GDM1 (cell line): ENCODE results near the gene EPS15.
"Not testable (repeated sequence)": the region's sequence is repeated elsewhere in the genome, so short reads cannot be mapped to it uniquely, and the experiment has no call there.

Experiments
- DNase-seq: peaks from one replicate; lab custom pipeline; 2025; lab: John Stamatoyannopoulos, UW

Gene EPS15

DNA sequence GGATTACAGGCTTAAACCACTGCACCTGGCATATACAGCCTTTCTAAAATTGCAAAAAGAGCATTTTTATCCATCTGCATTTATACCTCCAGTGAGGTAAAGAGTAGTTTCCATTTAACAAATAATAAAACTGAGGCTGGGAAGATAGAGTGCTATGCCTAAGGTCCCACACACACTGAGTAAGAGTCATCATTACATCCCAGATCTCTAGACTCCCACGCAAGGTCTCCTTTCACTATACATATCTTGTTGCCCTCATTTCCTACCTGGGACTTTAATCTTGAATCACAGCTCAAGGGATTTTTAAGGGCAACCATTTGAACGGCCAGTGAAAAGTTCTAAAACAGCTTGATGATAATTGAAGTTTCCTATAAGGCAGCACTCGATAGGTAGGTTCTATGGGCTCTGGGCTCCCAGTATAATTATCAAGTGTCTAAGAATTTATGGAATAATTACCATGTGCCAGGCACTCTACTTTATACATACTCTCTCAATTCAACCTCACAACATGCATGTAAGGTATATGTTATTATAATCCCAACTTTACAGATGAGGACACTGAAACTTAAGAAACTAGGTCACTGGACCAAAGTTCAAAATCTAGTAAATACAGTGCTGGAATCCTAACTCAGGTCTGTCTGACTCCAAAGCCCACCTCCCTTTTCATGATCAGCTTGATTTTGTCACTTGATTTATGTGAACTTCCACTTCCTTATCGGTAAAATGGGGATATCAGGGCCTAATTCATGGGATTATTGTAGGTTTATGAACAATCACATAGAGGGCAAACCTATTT lies 23.3 kb upstream of the EPS15 start:
- DNase-seq = no peak

DNA sequence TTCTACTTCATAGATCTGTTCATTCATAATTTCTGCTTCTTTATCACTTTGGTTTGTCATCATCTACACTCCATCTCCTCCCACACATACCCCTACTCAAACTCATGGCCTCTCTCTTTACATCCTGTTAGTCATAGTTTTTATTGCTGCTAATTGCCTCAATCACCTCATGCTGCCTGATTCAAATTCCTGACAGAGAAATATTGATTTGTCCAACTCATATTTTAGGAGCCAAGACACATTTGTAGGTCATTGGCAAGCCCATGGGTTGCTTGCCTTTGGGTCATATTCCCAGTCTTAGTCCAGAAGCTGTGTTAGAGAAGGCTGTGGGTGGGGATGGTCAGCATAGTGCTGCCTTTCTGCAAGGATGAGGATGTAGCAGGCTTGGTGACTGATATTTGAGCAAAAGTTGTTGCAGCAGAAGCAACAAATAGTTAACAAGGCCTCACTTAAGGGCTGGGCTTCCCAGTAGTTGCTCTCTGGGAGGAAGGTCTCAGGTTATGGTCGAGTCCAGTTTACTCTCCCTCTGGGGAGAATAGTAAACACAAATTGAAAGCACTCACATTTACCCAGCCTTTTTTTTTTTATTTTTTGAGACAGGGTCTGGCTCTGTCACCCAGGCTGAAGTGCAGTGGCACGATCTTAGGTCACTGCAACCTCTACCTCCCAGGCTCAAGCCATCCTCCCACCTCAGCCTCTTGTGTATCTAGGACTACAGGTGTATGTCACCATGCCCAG lies 22.4 kb upstream of the EPS15 start:
- DNase-seq = no peak

DNA sequence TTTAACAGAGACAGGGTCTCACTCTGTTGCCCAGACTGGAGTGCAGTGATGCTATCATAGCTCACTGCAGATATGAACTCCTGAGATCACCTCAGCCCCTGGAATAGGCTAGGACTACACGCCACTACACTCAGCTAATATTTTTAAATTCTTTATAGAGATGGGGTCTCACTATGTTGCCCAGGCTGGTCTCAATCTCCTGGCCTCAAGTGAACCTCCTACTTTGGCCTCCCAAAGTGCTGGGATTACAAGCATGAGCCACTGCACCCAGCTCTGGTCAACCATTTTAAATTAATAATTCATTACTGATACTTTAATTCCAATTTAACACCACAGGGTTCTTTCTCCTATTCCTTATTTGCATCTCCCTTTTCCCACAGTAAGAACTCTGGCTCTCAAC lies 18.5 kb upstream of the EPS15 start:
- DNase-seq = no peak

DNA sequence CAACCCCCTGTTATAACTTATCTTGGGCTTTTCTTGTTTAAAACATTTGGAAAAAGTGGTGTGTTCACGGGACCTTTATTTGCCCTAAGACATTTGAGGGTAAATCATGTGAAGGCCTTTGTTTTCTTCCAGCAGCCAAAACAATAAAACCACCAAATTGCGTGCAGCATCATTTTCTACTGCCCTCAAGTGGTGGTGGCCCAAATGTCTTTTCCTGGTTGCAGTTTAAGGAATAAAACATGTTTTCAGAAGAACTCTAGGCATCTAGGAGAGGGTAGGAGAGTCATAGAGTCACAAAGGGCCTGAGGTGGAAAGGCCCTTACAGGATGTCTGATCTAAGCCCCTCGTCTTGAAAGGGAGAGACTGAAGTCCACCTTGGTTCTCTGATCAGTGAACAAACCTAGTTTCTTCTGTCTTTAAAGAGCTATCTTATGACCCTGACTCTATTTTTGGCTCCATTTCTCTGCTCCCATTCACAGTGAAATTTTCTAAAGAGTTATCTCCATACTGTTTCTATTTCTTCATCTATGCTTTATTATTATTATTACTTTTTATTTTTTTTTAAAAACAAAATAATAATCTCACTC lies 16.0 kb upstream of the EPS15 start:
- DNase-seq = peak; percentile 31

DNA sequence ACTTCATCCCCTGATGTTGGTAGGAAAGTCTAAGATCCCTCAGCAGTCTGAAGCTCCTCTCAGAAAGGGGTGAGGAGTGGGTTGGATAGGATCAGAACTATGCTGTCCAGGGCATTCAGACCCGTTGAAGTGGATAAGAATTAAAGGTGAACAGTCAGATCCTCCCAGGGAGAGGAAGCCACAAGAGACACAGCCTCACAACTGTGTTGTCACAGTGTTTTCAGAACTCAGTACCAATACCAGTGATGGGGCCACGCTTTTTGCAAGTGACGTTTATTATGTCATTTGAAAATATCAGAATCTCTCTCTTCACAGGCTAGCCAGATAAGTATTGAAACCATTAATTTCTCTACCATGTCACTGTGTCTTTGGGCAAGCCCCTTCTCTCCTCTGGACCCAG lies 15.4 kb upstream of the EPS15 start:
- DNase-seq = no peak

DNA sequence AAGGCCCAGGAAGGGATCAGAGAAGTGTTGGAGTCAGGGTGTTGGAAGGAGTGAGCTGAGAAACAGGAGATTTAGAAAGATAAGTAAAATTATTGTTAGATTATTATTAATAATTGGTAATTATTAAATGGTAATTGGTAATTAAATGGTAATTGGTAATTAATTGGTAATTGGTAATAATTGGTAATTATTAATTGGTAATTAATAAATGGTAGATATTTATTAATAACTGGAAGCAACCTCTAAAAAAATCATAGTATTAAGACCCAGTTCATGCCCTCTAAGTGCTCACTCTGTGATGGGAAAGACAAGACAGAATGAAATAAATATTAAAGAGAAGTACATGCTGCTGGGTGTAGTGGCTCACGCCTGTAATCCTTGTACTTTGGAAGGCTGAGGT lies 13.8 kb upstream of the EPS15 start:
- no peak for DNase-seq

DNA sequence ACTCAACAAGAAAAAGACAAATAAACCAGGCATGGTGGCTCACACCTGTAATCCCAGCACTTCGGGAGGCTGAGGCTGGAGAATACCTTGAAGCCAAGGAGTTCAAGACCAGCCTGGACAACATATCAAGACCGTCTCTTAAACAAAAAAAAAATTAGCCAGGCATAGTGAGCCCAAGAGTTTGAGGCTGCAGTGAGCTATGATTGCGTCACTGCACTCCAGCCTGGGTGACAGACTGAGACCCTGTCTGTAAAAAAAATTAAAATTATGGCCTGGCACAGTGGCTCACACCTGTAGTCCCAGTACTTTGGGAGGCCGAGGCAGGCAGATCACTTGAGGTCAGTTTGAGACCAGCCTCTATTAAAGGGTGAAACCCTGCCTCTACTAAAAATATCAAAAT lies 11.4 kb upstream of the EPS15 start:
- not testable (repeated sequence) for DNase-seq

DNA sequence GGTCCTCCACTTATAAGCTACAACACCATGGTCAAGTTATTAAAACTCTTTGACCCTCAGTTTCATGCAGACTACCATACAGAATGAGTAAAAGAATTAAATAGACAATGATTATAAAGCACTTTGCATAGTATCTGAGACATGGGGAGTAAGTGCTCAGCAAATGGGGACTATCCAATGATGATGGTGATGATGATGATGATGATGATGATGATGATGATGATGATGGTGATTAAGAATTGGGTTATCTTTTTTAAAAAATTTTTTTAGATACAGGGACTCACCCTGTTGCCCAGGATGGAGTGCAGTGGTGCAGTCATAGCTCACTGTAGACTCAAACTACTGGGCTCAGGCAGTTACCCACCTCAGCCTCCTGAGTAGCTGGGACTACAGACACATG lies 8.1 kb upstream of the EPS15 start:
- DNase-seq = no peak

DNA sequence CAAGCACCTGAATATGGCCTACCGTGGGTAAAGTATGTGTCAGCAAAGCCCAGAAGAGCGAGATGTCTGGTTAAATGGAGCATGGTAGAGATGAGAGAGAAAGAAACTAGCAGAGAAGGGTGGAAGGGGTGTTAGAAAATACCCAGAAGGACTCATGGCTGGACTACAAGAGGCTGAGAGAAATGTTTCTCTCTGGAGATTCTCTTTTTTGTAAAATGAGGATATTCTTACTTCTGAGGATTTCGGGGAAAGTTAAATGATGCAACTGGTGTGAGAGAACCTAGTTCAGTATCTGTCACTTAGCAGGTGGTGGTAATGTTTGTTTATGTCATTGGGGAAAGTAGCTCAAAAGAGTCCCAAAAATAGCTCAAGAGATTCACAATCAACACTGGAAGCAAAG lies 7.2 kb upstream of the EPS15 start:
- DNase-seq = no peak

DNA sequence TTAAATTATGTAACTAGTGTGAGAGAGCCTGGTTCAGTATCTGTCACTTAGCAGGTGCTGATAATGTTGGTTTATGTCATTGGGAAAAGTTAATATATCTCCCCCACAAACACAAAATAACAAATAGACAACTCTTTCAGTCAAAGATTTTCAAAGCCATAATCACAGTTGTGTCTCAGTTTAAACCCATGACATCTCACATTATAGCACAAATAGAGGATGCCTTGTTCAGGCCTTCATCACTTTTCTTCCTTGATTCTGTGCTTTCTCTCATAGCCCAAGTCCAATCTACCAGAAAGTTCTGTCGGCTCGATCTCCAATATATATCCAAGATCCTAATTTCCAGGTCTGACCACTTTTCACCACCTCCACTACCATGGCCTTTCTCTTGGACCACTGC lies 6.2 kb upstream of the EPS15 start:
- DNase-seq = no peak

DNA sequence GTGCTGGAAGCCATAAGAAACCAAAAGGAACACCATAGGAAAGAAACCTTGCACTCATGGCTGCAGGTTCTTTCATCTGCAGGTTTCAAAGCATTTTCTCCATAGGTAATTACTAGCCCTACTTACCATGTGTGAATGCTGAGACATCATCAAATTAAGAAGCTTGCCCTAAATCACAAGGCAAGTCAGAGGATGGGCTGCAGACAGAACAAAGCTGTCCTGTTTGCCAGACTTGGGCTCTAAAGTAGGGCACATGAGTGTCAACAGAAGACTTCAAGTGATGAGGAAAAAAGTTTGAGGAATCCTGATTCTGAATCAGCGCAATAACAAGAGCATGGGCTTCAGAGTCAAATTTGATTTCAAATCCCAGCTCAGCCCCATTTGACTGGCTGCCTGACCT lies 5.8 kb upstream of the EPS15 start:
- no peak for DNase-seq

DNA sequence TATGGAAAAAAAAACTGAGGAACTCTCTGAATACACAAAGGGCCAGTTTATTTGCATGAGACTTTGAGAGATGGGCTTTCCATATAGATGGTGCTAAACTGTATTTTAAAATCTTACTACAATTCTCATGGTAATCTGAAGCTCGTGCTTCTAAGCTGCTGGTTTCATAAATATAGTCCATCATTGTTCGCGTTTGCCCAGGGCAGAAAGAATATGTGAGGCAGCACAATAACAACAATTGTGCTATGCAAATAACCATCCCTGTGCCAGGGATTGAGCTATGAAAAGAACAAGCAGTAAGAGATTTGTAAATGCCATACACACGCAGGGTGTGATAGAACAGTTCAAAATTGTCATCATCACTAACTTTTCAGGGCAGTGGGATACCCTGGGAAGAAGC lies 4.9 kb upstream of the EPS15 start:
- DNase-seq = no peak

DNA sequence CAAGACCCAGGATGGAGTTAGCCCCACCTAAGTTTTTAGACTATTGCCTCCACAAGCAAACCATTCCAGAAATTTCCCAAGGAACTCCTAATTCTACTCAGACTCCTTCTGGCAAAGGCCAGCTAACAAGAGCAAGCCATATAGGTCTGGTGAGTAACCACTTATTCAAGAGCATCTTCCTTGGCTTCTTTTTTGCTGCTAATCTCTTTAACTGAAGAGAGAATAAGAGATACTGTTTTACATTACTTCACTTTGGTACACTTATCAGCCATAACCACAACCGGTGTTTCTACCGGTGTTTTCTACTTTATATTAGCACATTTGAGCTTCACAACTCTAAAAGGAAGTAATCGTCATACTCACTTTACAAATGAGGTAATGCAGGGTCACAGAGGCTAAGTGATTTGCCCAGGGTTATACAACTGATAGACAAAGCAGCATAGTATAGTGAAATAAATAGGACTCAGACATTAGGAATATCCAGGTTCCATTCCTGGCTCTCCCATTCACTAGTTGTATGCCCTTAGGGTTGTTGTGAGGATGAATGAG lies 1.7 kb upstream of the EPS15 start:
- DNase-seq = no peak

DNA sequence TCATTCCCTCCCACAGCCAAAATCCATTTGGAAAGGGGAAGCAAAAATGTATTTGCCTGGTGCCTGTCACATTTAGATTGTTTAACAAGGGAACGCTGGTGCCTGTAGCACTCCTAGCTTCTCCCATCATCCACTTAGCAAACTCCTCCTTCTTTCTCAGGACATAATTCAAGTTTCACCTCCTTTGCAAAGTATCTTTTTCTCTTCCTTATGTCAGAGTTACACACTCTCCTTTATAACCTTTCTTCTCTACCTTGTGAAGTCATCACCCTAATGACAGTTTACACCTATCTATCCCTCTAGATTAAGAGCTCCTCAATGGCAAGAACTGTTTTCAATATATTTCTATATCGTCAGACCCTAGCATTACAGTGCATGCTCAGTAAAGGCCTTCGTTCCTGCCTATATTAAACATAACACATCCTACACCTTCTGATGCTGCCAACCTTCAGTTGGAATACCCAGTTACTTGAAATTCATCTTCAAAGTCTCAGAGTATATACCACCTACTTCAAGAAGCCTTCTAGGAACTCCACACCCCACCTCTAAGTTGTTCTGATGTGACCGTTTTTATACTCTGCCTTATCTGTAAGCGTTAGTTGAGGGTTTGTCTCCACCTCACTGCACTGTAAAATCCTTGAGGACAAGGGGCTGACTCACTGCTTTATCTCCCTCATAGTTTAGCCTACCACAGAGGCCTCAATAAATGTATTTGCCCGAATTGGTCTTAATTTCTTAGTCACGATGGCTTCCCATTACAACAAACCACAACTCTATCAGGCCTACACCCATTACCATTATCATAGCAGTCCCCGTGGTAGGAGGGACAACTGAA lies 1.0 kb upstream of the EPS15 start:
- no peak for DNase-seq

DNA sequence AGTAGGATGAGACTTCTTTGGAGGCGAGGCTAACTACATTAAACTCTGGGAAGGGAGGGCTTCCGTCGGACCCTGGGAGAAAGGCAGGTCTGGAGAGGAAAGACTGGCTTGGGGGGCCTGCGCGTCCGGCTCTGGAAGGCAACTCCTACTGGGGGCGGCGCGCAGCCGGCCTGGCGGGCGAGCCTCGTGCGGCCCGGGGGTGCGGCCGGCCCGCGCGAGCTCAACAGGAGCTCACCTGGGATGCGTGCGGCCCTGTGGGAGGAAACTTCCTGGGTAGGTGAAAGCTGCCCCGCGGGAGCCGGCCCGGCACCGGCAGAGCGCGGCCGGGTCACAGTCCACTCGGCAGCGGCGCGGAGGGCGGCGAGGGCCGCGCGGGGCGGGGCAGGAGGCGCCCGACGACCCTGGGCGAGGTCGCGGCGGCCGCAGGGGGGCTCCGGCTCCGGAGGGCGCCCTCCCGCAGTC lies 449 bp downstream of the EPS15 start:
- DNase-seq = no peak

DNA sequence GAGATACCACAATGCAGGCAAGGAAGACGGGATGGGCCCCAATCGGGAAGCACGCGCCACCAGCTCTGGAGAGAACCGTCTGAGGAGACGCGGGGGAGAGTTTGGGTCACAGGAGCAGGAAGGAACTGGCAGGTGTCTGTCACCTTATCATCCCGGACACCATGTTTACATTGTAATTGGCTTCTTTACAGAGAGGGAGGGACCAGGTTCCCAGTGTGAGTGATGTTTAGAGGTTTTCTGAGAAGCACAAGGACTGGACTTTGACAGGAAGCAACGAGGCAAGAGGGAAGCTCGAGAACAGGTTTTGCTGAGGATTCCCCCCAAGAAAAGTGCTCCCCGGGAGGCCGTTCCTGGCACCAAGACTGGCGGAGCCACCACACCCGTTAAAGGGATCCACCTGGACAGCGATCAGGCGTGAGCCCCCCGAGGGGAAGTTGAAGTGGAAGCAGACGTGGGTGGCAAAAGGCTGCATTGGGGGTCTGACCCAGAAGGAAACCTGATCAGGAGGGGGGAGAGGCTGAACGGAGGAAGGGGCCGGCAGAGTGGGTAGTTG lies 957 bp downstream of the EPS15 start:
- DNase-seq = peak; percentile 56

DNA sequence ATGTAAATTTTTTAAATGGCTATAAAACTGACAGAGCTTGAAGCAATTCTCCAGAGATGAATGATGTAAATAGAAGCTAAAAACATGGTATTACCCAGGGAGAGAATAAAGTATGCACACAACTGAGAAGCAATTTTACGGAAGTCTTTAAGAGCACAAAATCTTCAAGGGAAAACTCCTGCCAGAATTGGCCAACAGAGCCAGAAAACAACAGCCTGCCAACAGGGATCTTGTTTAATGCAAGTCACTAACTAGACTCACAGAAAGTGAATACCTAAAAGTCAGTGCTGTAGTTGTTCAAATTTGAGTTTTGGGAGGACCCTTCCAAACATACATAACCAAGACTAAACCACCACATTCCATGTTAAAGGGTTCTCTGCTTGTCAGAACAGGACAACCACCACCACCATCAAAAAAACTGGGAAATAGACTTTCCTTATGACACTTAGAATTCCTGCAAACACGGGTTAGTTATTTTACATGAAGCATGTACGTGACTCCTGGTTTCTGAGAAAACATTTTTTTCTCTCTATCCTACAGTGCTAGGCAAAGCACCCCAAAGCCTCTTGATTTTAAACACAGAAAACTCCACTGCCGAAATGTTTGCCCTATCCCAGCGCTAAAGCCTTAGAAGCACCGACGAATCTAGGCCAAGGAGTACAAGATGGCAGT lies 1.6 kb downstream of the EPS15 start:
- DNase-seq = no peak

DNA sequence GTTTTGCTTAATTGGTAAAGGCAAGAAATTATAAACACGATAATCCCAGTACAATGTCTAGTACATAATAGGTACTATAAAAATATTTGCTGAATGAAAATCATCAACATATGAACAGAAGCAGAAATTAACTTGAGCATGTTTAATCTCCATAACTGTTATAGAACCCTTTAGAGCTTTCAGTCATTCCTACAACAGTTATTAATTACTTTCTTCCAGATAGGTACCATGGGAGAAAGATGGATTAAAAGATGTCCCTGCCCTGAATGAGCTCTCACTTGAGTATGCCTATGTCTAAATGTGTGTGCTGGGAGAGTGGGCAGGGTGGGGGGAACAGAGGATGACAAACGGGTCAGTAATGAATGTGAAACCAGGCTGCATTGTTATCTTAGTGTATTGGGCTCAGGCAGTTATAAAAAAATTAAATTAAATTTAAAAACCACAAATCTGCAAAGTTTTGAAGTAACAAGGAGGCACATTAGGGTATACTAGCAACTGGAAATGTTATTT lies 2.4 kb downstream of the EPS15 start:
- no peak for DNase-seq

DNA sequence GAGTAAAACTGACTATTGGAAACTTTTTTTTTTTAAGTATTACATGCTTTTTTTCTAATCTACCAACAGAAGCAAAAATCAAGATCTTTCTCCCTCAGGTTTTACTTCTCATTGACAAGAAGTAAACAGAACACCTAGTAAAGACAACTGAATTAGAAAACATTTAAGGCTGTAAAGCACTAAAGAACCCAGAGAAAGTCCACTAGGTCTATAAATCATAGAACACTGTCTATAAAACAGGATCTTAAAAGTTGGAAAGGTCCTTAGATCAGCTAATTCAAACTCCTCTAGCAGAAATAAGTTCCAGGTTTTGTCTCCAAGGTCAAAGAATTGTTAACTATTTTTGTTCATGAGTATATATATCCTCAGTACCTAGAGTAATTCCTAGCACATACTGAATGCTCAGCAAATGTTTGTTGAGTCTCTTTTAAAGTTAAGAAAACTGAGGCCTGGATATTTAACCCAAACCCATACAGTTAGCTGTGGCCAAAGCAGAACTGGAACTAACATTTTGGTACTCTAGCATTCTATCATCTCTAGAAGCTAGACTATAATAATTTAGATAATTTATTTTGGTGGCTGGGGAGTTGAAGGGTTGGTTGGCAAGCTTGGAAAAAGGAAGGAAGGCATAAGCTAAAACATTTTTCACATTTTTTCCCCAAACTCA lies 3.0 kb downstream of the EPS15 start:
- no peak for DNase-seq

DNA sequence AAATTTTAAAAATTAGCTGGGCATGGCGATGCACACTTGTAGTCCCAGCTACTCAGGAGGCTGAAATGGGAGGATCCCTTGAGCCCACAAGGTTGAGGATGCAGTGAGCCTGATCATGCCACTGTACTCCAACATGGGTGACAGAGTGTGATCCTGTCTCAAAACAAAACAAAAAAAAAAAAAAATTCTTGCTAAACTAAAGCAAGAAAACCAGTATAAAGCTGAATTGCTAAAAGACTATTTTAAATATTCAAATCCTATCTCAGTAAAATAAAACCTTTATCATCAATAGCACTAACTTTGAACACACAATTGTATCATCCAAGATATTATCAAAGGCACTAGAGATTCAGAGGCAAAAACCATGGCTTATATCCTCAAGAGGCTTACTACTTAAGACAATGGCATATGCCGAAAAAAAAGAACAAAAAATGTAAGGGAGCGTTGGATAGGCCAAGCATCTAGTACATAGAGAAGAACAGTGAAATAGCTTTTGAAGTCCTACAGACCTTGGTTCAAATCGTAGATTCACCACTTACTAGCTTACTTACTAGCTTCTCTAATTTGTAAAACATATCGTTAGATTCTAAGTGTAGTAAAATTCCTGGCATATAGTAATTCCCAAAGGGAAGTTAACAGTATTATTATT lies 3.6 kb downstream of the EPS15 start:
- DNase-seq = no peak
